ENCODE data around the gene FBXL19.

FBXL19 gene

DNA sequence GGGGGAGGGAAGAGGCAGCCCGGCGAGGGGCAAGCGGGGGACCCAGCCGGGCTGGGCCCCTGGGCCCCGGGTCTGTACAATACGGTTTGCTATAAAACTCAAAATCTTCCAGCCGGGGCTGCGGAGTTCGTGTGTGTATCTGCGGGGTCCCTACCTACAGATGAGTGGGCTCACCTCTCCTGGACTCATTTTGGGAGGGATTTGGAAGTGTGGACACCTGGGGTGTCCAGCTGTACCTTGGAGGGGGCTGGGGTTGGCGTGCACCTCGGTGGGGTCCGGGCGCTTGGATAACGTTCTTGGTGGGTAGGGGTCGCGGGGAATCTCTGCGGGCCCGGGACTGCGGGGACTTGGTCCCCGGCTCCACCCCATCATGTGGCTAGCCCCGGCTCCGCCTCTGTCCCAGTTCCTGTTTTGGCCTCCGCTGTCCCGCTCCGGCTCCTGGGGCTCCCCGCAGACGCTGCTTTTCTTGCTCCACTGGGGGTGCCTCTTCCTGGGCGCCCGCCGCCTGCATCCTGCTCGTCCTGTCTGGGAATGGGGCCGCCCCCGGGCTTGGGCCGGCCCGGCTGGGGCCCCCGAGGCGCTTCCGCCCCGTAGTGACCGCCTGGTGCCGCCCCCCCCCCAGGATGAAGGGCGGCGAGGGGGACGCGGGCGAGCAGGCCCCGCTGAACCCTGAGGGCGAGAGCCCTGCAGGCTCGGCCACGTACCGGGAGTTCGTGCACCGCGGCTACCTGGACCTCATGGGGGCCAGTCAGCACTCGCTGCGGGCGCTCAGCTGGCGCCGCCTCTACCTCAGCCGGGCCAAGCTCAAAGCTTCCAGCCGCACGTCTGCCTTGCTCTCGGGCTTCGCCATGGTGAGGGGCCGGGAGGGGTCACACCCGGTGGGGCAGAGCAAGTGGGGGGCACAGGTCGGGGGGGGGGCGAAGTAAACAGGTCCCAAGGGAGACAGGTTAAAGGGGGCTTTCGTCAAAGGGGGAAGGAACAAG, 25.6 kb downstream of the FBXL19 start, which contains the start of gene ORAI3:
Gene ORAI3, plus strand, starts transcription at position 402 of the 983 bp plus-strand sequence. Its CDS starts 222 bp downstream, at position 624.
- TF ChIP-seq, protein P1, sequence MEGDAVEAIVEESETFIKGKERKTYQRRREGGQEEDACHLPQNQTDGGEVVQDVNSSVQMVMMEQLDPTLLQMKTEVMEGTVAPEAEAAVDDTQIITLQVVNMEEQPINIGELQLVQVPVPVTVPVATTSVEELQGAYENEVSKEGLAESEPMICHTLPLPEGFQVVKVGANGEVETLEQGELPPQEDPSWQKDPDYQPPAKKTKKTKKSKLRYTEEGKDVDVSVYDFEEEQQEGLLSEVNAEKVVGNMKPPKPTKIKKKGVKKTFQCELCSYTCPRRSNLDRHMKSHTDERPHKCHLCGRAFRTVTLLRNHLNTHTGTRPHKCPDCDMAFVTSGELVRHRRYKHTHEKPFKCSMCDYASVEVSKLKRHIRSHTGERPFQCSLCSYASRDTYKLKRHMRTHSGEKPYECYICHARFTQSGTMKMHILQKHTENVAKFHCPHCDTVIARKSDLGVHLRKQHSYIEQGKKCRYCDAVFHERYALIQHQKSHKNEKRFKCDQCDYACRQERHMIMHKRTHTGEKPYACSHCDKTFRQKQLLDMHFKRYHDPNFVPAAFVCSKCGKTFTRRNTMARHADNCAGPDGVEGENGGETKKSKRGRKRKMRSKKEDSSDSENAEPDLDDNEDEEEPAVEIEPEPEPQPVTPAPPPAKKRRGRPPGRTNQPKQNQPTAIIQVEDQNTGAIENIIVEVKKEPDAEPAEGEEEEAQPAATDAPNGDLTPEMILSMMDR (IDR thresholded peaks at IDR 0.05) = no peak
- peaks cover 13% of the 10 kb centered on the region for H3K4me1 ChIP-seq
- no peaks in the 10 kb centered on the region for H3K9me3 ChIP-seq (ENCODE audit: control insufficient read depth, low read length)
- H2AFZ ChIP-seq = peak within 1 kb of the TSS; percentile 93
- no peaks in the 10 kb centered on the region for H3K36me3 ChIP-seq (ENCODE audit: control insufficient read depth, insufficient read depth, low read length)
- peak within 1 kb of the TSS; percentile 7 for H3K9ac ChIP-seq
- peak within 1 kb of the TSS; percentile 69 for H3K4me2 ChIP-seq (ENCODE audit: low read length)
- peak within 1 kb of the TSS; percentile 91 for H3K27ac ChIP-seq
- peaks cover 6% of the 10 kb centered on the region for H3K79me2 ChIP-seq
- no peaks in the 10 kb centered on the region for H3K27me3 ChIP-seq (ENCODE audit: control insufficient read depth, insufficient read depth, low read length)
- H3K4me3 ChIP-seq (ENCODE audit: low read depth, low read length) = peak within 1 kb of the TSS; percentile 88

- Histone ChIP-seq H3K4me1 (peaks cover 13% of the 10 kb centered on the region), H2AFZ (no peak overlapping the region)
Observed at GRCh38 chr16:30949650-30950515, 26.5 kb downstream of the FBXL19 start.

DNA sequence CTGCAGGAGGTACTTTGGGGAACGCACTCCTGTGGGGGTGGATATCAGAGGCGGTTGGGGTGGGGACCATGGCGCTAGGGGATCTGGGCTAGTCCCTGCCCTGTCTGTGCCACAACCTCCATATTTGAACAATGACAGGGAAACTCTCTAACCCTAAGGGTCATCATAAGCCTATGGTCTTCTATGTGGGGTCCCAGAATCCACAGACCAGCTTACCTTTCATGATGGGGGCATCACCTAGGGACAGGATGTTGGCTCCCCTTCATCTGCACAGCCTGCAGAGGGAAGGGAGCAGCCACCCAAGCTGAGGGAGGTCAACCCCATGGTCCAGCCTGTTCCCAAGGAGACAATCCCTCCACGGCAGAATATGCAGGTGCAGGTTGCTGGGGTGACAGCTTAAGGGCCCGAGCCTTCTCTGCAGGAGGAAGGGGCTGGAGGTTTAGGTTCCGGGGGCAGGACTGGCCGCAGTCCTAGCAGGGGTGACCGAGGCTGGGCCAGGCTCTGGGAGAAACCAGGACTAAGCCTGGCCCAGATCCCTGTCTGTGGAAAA, 27.2 kb downstream of the FBXL19 start:
- Histone ChIP-seq H2AFZ (no peak overlapping the region), H3K9me3 (ENCODE audit: control insufficient read depth, low read length) (no peaks in the 10 kb centered on the region), H3K4me2 (ENCODE audit: low read length) (peak overlapping the region; percentile 69), H3K4me3 (ENCODE audit: low read depth, low read length) (peak overlapping the region; percentile 88), H3K36me3 (ENCODE audit: control insufficient read depth, insufficient read depth, low read length) (no peaks in the 10 kb centered on the region), H3K27ac (peak overlapping the region; percentile 91), H3K4me1 (peaks cover 13% of the 10 kb centered on the region), H3K27me3 (ENCODE audit: control insufficient read depth, insufficient read depth, low read length) (no peaks in the 10 kb centered on the region), H3K9ac (no peak overlapping the region), H3K79me2 (peaks cover 6% of the 10 kb centered on the region)
- TF ChIP-seq, protein P1 (IDR thresholded peaks at IDR 0.05) = no peak

More at GRCh38 chr16:30949650-30950515, 26.5 kb downstream of the FBXL19 start:
- H3K4me2 ChIP-seq (ENCODE audit: low read length) = peak overlapping the region; percentile 69
- peak overlapping the region; percentile 7 for H3K9ac ChIP-seq
- H3K4me3 ChIP-seq (ENCODE audit: low read depth, low read length) = peak overlapping the region; percentile 88
- H3K79me2 ChIP-seq = peaks cover 6% of the 10 kb centered on the region
- H3K27ac ChIP-seq = peak overlapping the region; percentile 91
- TF ChIP-seq, protein P1 (IDR thresholded peaks at IDR 0.05) = peak; percentile 12
- H3K27me3 ChIP-seq (ENCODE audit: control insufficient read depth, insufficient read depth, low read length) = no peaks in the 10 kb centered on the region
- no peaks in the 10 kb centered on the region for H3K9me3 ChIP-seq (ENCODE audit: control insufficient read depth, low read length)
- H3K36me3 ChIP-seq (ENCODE audit: control insufficient read depth, insufficient read depth, low read length) = no peaks in the 10 kb centered on the region

- no peaks in the 10 kb centered on the region for H3K27me3 ChIP-seq (ENCODE audit: control insufficient read depth, insufficient read depth, low read length)
- TF ChIP-seq, protein P1 (IDR thresholded peaks at IDR 0.05) = no peak
- H3K4me2 ChIP-seq (ENCODE audit: low read length) = no peak overlapping the region
- peaks cover 13% of the 10 kb centered on the region for H3K4me1 ChIP-seq
- H3K9ac ChIP-seq = no peak overlapping the region
- H3K4me3 ChIP-seq (ENCODE audit: low read depth, low read length) = no peak overlapping the region
- no peaks in the 10 kb centered on the region for H3K36me3 ChIP-seq (ENCODE audit: control insufficient read depth, insufficient read depth, low read length)
- peak overlapping the region; percentile 91 for H3K27ac ChIP-seq
- no peak overlapping the region for H2AFZ ChIP-seq
- no peaks in the 10 kb centered on the region for H3K9me3 ChIP-seq (ENCODE audit: control insufficient read depth, low read length)
- H3K79me2 ChIP-seq = peaks cover 6% of the 10 kb centered on the region
Observed at GRCh38 chr16:30951193-30951592, 27.8 kb downstream of the FBXL19 start.
